Neural progenitor cell (in vitro differentiated cells): ENCODE measurements around the gene ISOC1.

Experiments used
- CTCF ChIP-seq: fragments of 200-600 bp; sonication (generic); IDR thresholded peaks from 2 replicates; pipeline ENCODE4 v1.5.1; 2017; ENCODE audit warnings: antibody characterized with exemption, mild to moderate bottlenecking
- EZH2 ChIP-seq: fragments of 200-600 bp; sonication (generic); IDR thresholded peaks from 2 replicates; pipeline ENCODE4 v1.6.1; 2017; ENCODE audit warnings: antibody characterized with exemption, mild to moderate bottlenecking, moderate library complexity

GRCh38 chr5:129161830-129162229, 67.3 kb downstream of the ISOC1 start:
- no peak for TF ChIP-seq CTCF
- no peak for TF ChIP-seq EZH2
